ENCODE measurements around the gene RAB23. TPM values are rescaled to one million over a fixed set of nuclear protein-coding genes. Genes with fewer than 3 reads are reported as not detected.

Gene RAB23
- total RNA-seq, 4 donors from 2014 or later: 54.4 to 95.3 (median 68.5) TPM

DNA sequence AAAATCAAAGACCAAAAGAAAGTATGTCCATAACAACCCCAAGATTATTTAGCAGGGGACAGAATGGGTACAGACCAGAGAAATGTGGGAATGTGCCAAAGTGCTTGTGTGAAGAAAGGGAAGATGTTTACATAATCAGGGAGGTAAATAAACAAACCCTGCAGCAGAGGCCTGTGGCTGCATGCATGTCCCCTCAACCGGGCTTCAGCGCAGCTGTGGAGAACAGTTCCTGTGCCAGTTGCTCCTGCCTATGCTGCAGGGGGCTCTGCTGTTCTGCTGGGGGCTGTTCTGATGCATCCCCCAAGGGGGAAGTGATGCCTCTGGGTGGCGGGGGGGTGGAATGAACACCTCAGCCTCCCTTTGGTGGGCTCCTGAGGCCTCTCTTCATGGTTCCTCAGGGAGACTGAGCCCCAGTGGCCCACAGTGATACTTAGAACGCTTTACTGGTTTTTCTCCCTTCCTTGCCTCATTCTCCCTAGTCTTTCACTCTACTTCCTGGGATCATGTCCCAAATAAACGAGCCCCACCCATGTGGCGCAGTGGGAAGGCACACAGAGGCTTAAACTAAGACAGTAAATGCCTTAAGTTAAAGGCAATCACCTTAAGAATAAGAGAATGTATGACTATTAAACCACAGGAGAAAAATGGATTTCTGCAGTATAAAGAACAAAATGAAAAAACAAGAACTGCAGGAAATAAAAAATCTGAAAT is 23.0 kb downstream of the RAB23 start:
- Histone ChIP-seq H3K4me1 (no peaks in the 10 kb centered on the region), H3K27me3 (no peaks in the 10 kb centered on the region), H3K27ac (peak overlapping the region; percentile 51 to 78), H3K4me3 (no peak overlapping the region), H3K36me3 (no peaks in the 10 kb centered on the region), H3K9me3 (no peaks in the 10 kb centered on the region)
- TF ChIP-seq, protein P1, sequence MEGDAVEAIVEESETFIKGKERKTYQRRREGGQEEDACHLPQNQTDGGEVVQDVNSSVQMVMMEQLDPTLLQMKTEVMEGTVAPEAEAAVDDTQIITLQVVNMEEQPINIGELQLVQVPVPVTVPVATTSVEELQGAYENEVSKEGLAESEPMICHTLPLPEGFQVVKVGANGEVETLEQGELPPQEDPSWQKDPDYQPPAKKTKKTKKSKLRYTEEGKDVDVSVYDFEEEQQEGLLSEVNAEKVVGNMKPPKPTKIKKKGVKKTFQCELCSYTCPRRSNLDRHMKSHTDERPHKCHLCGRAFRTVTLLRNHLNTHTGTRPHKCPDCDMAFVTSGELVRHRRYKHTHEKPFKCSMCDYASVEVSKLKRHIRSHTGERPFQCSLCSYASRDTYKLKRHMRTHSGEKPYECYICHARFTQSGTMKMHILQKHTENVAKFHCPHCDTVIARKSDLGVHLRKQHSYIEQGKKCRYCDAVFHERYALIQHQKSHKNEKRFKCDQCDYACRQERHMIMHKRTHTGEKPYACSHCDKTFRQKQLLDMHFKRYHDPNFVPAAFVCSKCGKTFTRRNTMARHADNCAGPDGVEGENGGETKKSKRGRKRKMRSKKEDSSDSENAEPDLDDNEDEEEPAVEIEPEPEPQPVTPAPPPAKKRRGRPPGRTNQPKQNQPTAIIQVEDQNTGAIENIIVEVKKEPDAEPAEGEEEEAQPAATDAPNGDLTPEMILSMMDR (IDR thresholded peaks at IDR 0.05): no peak
- TF ChIP-seq POLR2A (IDR thresholded peaks at IDR 0.05): no peak
- no peak for DNase-seq
- intact Hi-C loops (cut with DNase I; ENCODE audit: low total_unique reads): no loop called here

DNA sequence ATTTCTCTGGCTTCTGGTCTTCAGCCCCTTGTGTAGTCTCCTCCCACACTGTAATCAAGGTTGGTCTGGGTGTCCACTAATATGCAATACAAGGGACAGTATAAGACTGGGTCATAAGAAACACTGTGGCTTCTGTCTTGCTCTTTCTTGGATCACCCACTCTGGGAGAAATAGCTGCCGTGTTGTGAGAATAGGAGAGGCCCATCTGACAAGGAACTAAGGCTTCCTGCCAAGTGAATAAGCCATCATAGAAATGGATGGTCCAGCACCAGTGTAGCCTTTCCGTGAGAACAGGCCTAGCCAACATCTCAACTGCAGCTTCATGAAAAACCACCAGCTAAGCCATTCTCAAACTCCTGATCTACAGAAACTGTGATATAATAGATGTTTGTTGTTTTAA is 26.6 kb downstream of the RAB23 start:
- no peaks in the 10 kb centered on the region for H3K9me3 ChIP-seq
- H3K4me1 ChIP-seq: peaks cover 0 to 5% of the 10 kb centered on the region in 2 donors
- TF ChIP-seq, protein P1 (IDR thresholded peaks at IDR 0.05): no peak
- TF ChIP-seq POLR2A (IDR thresholded peaks at IDR 0.05): no peak
- H3K4me3 ChIP-seq: no peak overlapping the region
- H3K27me3 ChIP-seq: no peaks in the 10 kb centered on the region
- no peak for DNase-seq
- H3K27ac ChIP-seq: peak overlapping the region; percentile 26 to 59
- intact Hi-C loops (cut with DNase I; ENCODE audit: low total_unique reads): no loop called here
- H3K36me3 ChIP-seq: no peaks in the 10 kb centered on the region

DNA sequence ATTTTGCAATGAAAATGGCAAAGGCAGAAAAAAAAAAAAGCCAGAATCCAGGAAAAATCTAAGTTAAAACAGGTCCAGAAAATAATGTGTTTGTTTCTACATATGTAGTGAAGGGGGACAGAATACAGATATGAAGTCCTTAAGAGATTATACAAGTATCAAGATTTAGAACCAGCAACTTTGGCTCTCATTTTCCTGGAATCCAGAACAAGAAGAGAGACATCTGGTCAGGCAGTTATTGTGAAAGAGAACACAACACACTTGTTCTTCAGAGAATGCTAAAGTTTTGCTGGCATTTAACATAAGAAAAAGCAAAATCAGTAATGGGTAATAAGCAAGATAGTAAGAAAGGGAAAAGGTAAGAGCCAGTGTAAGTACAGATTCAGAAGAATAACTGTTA is 28.9 kb downstream of the RAB23 start:
- H3K27me3 ChIP-seq: no peaks in the 10 kb centered on the region
- no peak overlapping the region for H3K4me3 ChIP-seq
- H3K27ac ChIP-seq: peak overlapping the region; percentile 61 to 78
- H3K9me3 ChIP-seq: no peaks in the 10 kb centered on the region
- no peak for TF ChIP-seq POLR2A (IDR thresholded peaks at IDR 0.05)
- TF ChIP-seq, protein P1 (IDR thresholded peaks at IDR 0.05): no peak
- no peaks in the 10 kb centered on the region for H3K36me3 ChIP-seq
- H3K4me1 ChIP-seq: peaks cover 0 to 5% of the 10 kb centered on the region in 2 donors
- DNase-seq: no peak
- intact Hi-C loops (cut with DNase I; ENCODE audit: low total_unique reads): no loop called here

DNA sequence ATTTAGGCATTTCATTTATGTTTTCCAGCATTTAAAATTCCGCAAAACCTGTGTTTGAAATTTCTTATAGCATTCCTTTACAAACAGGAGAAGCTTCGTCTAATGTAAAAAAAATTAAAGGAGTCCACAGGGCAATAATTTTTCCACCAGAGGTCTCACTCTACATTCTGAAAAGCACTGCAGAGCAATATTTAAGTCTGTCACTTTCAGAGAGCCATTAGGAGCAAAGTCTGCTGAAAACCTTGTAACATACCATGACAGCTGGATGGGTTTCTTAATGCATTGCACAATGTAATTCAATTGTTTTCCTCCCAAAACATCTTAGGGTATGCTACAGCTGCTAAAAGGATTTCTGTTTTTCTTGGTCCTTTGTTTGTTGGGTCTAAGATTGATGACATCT is 32.0 kb downstream of the RAB23 start:
- no peak overlapping the region for H3K4me3 ChIP-seq
- H3K36me3 ChIP-seq: no peaks in the 10 kb centered on the region
- intact Hi-C loops (cut with DNase I; ENCODE audit: low total_unique reads): no loop called here

DNA sequence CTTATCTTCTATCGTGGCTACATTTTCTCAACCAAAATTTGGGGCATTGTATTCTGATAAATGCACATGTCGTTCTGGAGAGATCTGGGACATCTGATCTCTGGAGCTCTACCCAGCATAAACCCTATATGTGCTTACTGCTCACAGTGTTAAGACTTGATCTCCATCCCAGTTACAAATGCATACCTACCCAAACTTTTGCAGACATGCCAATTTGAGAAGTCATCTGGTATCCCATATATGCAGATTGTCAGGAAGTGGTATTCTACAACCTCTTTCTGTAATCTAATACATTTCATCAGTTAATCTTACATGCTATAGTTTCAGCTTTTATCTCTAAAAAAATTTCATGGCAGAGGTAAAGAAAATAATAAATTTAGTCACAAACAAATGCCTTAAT is 38.8 kb downstream of the RAB23 start:
- no peaks in the 10 kb centered on the region for H3K4me1 ChIP-seq
- TF ChIP-seq POLR2A (IDR thresholded peaks at IDR 0.05): no peak
- TF ChIP-seq, protein P1 (IDR thresholded peaks at IDR 0.05): no peak
- DNase-seq: no peak
- no peaks in the 10 kb centered on the region for H3K9me3 ChIP-seq
- no peaks in the 10 kb centered on the region for H3K36me3 ChIP-seq
- intact Hi-C loops (cut with DNase I; ENCODE audit: low total_unique reads): no loop called here
- peak overlapping the region in 1 of 2 donors; percentile 98 for H3K27ac ChIP-seq
- no peaks in the 10 kb centered on the region for H3K27me3 ChIP-seq
- no peak overlapping the region for H3K4me3 ChIP-seq

More for the DNA sequence above, 32.0 kb downstream of the RAB23 start:
- Histone ChIP-seq H3K4me1 (peaks cover 0 to 5% of the 10 kb centered on the region in 2 donors), H3K9me3 (no peaks in the 10 kb centered on the region), H3K27me3 (no peaks in the 10 kb centered on the region), H3K27ac (peak overlapping the region; percentile 27 to 78)
- no peak for DNase-seq
- TF ChIP-seq, protein P1 (IDR thresholded peaks at IDR 0.05): peak; percentile 39 to 63 (median 50)
- TF ChIP-seq POLR2A (IDR thresholded peaks at IDR 0.05): no peak

Measured in uterus (tissue), 4 donors.